GM21825 (cell line): Measurements from ENCODE around the gene RNF207.

Experiments
- ATAC-seq: cut with Tn5 transposase; IDR thresholded peaks from one replicate; pipeline ENCODE4 v1.9.1; 2021; ENCODE audit warnings: mild to moderate bottlenecking, moderate library complexity; ENCODE audit not compliant: unreplicated experiment

Gene RNF207

GRCh38 chr1:6224718-6225117 is 18.8 kb downstream of the RNF207 start:
- ATAC-seq = no peak

DNA sequence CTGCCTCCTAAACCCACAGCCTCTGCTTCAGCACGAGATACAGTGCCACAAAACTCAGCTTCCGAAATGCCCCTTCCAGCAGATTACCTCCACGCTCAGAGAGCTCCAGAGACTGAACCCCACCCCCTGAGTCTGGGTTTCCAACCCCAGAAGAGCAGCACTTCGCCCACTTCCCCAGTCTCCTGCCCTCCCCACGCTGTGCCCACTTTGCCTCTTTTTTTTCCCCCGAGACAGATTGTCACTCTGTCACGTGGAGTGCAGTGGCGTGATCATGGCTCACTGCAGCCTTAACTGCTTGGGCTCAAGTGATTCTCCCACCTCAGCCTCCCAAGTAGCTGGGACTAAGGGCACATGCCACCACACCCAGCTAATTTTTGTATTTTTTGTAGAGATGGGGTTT is 19.7 kb downstream of the RNF207 start:
- ATAC-seq = no peak

GRCh38 chr1:6233376-6233775 is 27.5 kb downstream of the RNF207 start:
- ATAC-seq = no peak

DNA sequence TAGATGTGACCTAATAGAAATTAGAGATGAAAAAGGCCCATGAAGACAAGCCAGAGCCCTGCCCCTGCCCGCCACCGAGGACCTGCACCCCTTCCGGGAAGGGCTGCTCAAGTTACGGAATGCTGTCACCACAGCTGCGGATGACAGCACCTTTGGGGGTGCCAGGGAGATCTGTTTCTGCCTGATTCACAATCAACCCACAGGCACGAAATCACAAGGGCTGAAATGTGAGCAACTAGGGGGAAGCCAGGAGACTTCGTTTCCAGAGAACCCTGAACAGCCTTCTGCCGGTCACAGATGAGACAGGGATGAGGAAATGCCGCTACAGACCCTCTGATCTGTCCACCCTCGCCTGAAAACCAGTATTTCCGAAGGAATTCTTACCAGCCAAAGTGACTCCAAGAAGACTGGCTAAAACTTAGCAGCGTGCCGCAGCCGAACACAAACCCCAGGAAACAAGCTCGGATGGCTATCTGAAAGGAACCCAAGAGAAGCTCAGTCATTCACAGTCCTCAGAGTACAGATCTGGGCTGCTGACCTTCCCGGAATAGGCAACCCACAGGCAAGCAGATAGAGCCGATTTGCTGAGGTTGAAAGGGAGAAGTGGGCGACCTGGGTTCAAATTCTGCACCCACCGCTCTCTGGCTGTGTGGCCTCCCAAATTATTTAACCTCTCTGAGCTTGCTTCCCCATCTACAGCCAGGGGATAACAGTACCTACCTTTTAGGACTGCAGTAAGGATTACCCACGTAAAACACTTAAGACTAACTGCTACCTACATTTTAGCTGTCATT is 28.8 kb downstream of the RNF207 start:
- no peak for ATAC-seq

DNA sequence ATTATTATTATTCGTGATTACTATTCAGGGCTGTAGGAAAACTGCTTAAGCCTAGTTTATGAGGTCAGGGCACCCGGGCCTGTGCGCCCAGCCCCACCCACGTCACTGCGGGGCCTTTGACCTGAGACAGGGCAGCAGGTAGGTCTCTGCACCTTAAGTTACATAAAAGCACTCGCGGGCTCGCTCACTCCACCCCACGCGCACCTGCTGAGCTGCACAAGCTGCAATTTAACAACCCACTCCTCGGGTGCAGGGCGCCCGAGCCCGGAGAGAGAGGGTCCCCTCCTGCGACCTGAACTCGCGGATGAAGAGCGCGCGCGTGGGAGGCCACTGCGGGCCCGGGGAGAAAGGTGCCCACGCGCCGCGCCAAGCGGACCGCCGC is 29.4 kb downstream of the RNF207 start:
- no peak for ATAC-seq

- ATAC-seq = no peak
Measured at GRCh38 chr1:6237093-6237492, 31.2 kb downstream of the RNF207 start.

DNA sequence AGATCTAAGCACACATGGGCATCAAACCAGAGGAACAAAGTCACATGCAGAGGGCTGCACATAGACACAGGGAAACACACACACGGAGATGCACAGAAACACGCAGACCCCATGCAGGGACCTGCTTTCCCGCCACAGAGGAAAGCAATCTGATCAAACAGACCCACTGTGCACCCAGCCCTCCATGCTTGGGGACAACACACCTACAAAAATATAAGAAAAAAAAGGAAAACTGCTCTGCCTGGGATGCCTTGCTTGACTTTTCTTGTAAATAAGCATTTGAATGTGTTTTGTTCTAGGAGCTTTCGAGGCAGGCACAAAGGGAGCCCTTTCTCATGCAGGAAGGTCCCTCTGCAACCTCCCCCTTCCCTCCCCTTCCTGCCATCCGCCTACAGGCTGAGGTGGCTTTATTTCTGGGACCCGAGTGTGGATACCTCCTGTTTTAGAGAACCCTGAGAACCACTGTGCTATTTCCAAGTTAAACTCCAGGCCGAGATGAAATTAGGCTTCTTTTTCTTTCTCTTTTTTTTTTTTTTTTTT is 33.4 kb downstream of the RNF207 start:
- no peak for ATAC-seq

DNA sequence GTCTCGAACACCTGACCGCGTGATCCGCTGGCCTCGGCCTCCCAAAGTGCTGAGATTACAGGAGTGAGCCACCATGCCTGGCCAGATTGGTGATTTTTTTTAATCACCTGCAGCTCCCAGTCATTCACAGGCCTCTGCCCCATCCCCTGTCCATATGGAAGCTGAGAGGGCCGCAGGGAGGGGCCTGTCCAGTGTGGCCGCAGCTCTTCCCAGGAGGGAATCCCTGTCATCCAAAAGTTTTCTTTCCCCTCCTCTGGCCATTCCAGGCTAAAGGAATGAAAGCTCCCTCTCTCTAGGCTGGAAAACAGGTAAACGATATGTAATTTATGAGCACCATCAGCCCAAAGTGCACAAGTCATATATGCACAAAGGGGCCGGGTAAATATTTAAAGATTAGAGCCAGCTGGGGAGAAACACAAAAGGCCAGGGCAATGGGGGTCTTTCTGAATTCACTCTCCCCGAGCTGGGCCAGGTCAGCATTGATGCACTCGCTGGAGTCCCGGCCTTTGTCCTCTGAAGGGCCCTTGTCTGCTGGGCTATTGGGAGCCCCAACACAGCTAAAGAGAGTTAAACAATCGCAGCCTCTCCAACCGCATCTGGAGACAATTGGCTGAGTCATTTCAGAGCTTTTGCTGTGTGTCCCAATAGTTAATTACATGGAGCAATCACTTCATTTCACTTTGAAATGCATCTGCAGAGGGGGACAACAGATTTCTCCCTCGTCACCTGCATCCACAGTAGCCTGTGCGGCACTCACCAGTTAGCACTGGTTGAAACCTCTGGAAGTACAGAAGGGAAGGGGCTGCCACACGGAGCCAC is 34.2 kb downstream of the RNF207 start:
- ATAC-seq = no peak

DNA sequence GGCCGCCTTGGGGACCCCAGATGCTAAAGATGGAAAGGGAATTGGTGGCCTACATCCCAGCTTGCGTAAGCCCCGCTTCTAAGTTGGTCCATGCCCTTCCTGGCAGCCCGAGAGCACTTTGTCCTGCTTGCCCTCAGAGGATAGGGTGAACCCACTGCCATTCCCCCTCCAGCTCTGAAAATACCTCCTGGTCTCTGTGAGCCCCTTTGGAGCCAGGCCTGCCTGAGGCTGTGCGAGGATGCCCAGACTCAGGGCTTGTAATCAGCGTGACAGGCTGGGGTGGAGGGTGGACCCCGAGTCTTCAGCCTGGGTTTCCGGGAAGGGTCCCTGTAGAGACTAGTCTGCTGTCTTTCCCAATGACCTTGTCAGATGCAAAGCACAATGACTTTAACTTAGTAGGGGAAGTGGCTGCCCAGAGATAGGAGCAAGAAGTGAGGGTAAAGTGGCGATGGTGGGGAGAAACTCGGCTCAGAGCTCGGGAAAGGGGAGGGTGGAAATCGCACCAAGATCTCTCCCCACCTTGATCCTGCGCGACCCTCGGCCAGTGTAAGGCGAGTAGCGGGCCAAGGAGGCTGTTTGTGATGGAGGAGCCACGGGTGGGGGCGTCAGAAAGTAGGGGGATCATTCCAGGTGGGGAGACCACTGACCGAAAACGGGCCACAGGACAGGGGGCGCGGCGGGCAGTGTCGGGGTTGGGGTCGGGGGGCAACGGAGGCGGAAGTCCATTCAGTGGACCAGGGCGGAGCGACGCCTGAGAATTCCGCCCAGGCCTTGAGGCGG is 35.4 kb downstream of the RNF207 start:
- no peak for ATAC-seq

DNA sequence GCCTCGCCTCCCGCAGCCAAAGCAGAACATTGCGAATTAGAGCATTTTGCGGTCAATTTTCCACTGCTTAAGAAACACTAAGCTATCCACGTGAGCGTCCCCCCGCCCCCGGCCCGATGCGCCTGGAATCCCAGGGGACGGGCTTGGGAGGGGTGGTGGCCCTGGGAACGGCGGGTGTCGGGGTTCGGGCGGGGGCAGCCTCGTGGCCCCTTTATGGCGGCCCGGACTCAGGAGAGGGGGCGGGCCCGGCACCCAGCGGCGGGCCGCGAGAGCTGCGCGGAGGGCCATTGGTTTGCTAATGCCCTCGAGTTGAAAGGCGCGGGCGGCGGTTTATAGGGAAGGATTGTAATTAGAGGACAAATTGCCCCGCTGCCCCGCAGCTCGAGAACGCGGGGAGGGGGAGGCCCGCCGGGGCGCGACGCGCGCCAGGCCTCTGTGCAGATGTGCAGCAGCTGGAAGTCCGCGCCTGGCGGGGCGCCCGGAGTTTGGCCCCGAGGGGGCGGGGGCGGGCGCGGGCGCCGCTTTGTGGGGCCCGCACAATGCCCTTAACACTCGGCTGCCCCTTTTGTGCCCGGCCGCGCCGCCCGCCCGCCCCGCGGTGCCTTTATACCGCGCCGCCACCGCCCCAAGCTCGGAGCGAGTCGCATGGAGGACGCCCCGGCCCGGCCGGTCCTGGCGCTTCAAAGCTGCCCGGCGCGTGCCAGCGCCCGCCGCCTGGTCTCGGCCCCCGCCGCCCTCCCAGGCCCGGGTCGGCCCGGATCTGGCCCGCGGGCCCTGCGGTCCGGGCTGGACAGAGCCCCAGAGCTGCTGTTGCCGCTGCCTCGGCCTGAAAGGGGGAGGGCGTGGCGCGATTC is 36.2 kb downstream of the RNF207 start:
- no peak for ATAC-seq

GRCh38 chr1:6243053-6243834 is 37.3 kb downstream of the RNF207 start:
- ATAC-seq = no peak

DNA sequence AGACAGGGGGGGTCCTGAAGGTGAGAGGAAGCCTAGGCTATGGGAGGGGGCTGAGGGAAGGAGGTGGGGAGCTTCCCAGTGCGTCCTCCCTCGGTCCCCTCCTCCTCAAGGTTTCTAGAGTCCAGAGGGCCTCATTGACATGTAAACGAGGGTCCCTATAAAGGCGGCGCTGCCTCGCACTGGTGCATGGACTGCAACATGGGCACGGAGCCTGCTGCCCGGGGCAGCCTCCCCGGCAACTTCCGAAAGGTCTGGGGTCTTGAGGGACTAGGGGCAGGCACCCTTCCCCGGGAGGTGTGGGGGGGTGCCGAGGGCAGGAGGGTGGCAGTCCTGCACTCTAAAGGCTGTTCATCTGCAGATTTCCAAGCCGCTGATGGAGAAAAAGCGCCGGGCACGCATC is 38.1 kb downstream of the RNF207 start, which contains the start of gene HES3:
Gene HES3 (plus strand): TSS at position 187 of the 400 bp plus-strand sequence. CDS start 187 bp downstream, at position 374.
- no peak for ATAC-seq

DNA sequence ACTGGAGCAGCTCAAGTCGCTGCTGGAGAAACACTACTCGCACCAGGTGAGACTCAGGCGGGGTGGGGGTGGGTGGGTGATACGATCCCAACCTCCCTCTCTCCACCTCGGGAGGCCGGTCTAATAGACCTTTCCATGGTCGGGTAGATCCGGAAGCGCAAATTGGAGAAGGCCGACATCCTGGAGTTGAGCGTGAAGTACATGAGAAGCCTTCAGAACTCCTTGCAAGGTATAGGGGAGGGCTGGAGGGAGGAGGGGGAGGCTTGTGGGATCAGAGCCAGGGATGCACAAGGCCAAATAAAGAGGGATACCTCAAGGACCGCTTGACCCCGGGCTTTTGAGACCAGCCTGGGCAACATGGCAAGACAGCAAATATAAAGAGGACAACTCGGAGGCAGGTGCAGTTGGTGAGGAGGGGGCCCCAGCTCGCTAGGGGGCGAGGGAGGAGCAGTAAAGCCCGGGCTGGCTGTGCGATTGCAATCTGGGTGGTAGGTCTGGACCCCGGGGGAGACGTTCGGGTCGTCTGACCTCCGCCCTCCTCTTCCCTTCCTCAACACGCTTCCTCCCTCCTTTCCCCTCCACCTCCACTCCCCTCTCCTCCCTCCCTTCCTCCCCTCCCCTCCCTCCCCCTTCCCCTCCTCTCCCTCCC is 38.6 kb downstream of the RNF207 start:
- no peak for ATAC-seq

- ATAC-seq = peak; percentile 58
Measured at GRCh38 chr1:6245086-6245868, 39.4 kb downstream of the RNF207 start.

DNA sequence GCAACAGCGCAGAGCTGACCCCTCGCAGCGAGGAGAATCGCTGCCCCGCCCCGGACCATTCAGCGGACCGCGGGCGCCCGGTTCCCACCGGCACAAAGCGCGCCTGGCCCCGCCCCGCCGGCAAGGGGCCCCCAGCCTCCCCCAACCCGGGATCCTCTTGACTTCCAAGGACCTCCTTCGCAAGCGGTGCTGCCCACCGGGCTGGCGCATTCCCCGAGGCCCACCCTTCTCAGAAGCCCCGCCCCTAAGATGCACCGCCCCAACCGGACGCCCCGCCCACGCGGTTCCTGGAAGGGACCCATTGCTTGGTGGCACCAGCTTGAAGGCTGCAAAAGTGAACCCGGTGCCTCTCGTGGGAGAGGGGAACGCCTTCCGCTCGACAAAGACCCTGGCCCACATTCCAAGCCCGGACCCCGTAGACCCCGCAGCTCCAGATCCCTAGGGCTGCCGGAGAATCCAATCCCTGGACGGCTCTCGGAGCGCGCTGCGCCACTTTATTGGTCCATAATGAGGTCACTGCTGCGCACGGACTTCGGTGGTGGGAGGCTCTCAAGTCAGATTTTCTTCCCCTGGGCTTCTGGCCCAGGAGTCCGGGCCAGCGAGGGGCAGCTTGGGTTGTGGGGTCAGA is 40.1 kb downstream of the RNF207 start:
- no peak for ATAC-seq

DNA sequence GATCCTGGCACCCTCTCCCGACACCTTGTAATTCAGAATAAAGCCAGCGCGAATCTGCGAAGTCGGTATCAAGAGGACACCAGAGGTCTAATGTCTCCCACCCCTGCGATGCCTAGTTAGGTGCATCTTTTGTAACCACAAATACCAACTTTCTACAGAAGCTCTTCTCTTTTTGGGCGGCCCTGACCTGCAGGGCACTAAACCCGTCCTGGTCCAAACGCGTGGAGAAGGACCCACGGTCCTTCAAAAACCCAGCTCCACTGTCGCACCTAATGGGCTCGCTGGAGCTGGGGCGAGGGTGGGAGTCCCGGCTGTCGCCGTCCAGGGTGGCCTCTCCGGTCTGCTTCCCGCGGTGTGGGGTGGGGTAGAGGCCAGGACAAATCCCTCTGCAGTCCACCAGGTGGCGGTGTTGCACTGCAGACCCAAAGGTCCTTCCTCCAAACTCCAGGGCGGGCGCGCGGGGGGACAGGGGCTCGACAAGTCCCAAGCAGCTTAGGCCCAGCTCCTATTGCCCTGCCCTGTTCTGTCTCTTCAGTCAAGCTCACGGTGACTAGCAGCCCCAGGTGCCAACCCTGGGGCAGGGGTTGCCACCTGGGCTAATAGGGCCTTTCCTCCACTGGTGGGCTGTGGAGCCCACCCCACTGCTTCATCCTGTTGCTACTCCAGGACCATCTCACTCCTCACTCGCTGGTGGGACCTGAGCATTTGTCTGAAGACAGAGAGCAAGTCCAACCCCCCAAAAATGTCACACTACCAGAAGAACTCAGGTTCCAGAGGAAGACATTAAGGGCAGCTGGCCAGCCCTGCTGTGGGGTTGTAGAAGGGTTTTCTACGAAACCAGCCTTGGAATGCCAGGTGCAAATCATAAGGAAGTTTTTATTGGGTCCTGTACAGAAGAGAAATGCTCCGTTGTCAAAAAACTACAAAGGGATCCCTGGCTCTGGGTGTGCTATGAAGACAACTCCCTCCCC is 40.9 kb downstream of the RNF207 start:
- ATAC-seq = no peak
